Memory B cell (primary cell): ENCODE data around the gene BSPRY.

Experiments
- ATAC-seq: fragments of 150-1000 bp; cut with Tn5 transposase; 2 replicates; pipeline ENCODE4 v1.10.0; 2021; ENCODE audit warnings: low read depth, mild to moderate bottlenecking, moderate library complexity
- DNase-seq, 2 donors: peaks; one replicate each; pipeline ENCODE4 v3.0.0; 2022; ENCODE audit warnings: low spot score in 2 of 2
- H3K27ac Mint-ChIP-seq: one replicate; pipeline ENCODE4 v1.8.0; 2022; ENCODE audit warnings: mild to moderate bottlenecking, moderate library complexity, mixed read lengths
- H3K27me3 Mint-ChIP-seq: one replicate; pipeline ENCODE4 v1.8.0; 2022; ENCODE audit warnings: mixed read lengths
- H3K36me3 Mint-ChIP-seq: one replicate; pipeline ENCODE4 v1.8.0; 2022; ENCODE audit warnings: mild to moderate bottlenecking, mixed read lengths
- H3K4me1 Mint-ChIP-seq: one replicate; pipeline ENCODE4 v1.8.0; 2022; ENCODE audit warnings: mixed read lengths
- H3K4me3 Mint-ChIP-seq: one replicate; pipeline ENCODE4 v1.8.0; 2022; ENCODE audit warnings: mild to moderate bottlenecking, moderate library complexity, mixed read lengths
- H3K9me3 Mint-ChIP-seq: one replicate; pipeline ENCODE4 v1.8.0; 2022; ENCODE audit warnings: mixed read lengths

Gene BSPRY

GRCh38 chr9:113320051-113320450 lies 29.3 kb upstream of the BSPRY start:
- no peak for DNase-seq
- no peak overlapping the region for H3K4me3 Mint-ChIP-seq
- no peaks in the 10 kb centered on the region for H3K4me1 Mint-ChIP-seq
- no peaks in the 10 kb centered on the region for H3K9me3 Mint-ChIP-seq
- ATAC-seq: no peak
- no peak overlapping the region for H3K27ac Mint-ChIP-seq
- H3K36me3 Mint-ChIP-seq: no peaks in the 10 kb centered on the region
- peaks cover 3% of the 10 kb centered on the region for H3K27me3 Mint-ChIP-seq

- ATAC-seq: no peak
- Mint-ChIP-seq H3K9me3 (no peaks in the 10 kb centered on the region), H3K4me1 (no peaks in the 10 kb centered on the region), H3K27ac (no peak overlapping the region), H3K36me3 (no peaks in the 10 kb centered on the region), H3K27me3 (peaks cover 2% of the 10 kb centered on the region), H3K4me3 (no peak overlapping the region)
- no peak for DNase-seq
Measured at GRCh38 chr9:113322671-113323070, 26.7 kb upstream of the BSPRY start.

- Mint-ChIP-seq H3K4me3 (no peak overlapping the region), H3K27me3 (peaks cover 2% of the 10 kb centered on the region), H3K36me3 (no peaks in the 10 kb centered on the region), H3K27ac (no peak overlapping the region), H3K9me3 (no peaks in the 10 kb centered on the region), H3K4me1 (no peaks in the 10 kb centered on the region)
- ATAC-seq: no peak
- DNase-seq: no peak
Measured at GRCh38 chr9:113326230-113326629, 23.1 kb upstream of the BSPRY start.

GRCh38 chr9:113328045-113328782 lies 21.1 kb upstream of the BSPRY start:
- no peak overlapping the region for H3K4me3 Mint-ChIP-seq
- H3K27ac Mint-ChIP-seq: no peak overlapping the region
- H3K27me3 Mint-ChIP-seq: peaks cover 2% of the 10 kb centered on the region
- H3K9me3 Mint-ChIP-seq: no peaks in the 10 kb centered on the region
- DNase-seq: no peak
- H3K36me3 Mint-ChIP-seq: no peaks in the 10 kb centered on the region
- no peak for ATAC-seq
- no peaks in the 10 kb centered on the region for H3K4me1 Mint-ChIP-seq

- ATAC-seq (no peak), DNase-seq (no peak)
- Mint-ChIP-seq H3K36me3 (no peaks in the 10 kb centered on the region), H3K4me1 (no peaks in the 10 kb centered on the region), H3K9me3 (no peaks in the 10 kb centered on the region), H3K4me3 (no peak overlapping the region), H3K27me3 (peaks cover 2% of the 10 kb centered on the region), H3K27ac (no peak overlapping the region)
Measured at GRCh38 chr9:113331780-113332179, 17.6 kb upstream of the BSPRY start.

- Mint-ChIP-seq H3K27ac (no peak overlapping the region), H3K4me3 (no peak overlapping the region), H3K27me3 (no peaks in the 10 kb centered on the region), H3K4me1 (peaks cover 10% of the 10 kb centered on the region), H3K36me3 (no peaks in the 10 kb centered on the region), H3K9me3 (no peaks in the 10 kb centered on the region)
- ATAC-seq: no peak
- DNase-seq: no peak
Measured at GRCh38 chr9:113337714-113338113, 11.6 kb upstream of the BSPRY start.

- DNase-seq (peak; percentile 57 to 79), ATAC-seq (peak; percentile 95)
- Mint-ChIP-seq H3K27me3 (no peaks in the 10 kb centered on the region), H3K4me3 (peak within 1 kb of the TSS; percentile 84), H3K4me1 (peaks cover 10% of the 10 kb centered on the region), H3K36me3 (no peaks in the 10 kb centered on the region), H3K9me3 (no peaks in the 10 kb centered on the region), H3K27ac (no peak within 1 kb of the TSS)
Measured at GRCh38 chr9:113340011-113340699, 9.2 kb upstream of the BSPRY start, which contains the start of gene WDR31. Gene WDR31 (minus strand): TSS chr9:113340275. CDS start chr9:113332022, 8,253 bp downstream.

GRCh38 chr9:113341712-113342410 lies 7.5 kb upstream of the BSPRY start:
- Mint-ChIP-seq H3K4me3 (no peak overlapping the region), H3K27me3 (no peaks in the 10 kb centered on the region), H3K27ac (no peak overlapping the region), H3K9me3 (no peaks in the 10 kb centered on the region), H3K4me1 (peaks cover 10% of the 10 kb centered on the region), H3K36me3 (no peaks in the 10 kb centered on the region)
- no peak for ATAC-seq
- DNase-seq: no peak

- H3K4me3 Mint-ChIP-seq: no peak overlapping the region
- no peaks in the 10 kb centered on the region for H3K9me3 Mint-ChIP-seq
- no peak for DNase-seq
- H3K27me3 Mint-ChIP-seq: no peaks in the 10 kb centered on the region
- H3K36me3 Mint-ChIP-seq: no peaks in the 10 kb centered on the region
- H3K4me1 Mint-ChIP-seq: peaks cover 10% of the 10 kb centered on the region
- no peak overlapping the region for H3K27ac Mint-ChIP-seq
- no peak for ATAC-seq
Measured at GRCh38 chr9:113343732-113344231, 5.6 kb upstream of the BSPRY start.

GRCh38 chr9:113345190-113345589 lies 4.2 kb upstream of the BSPRY start:
- peaks cover 9% of the 10 kb centered on the region for H3K4me1 Mint-ChIP-seq
- H3K27ac Mint-ChIP-seq: no peak overlapping the region
- DNase-seq (no peak), ATAC-seq (no peak)
- H3K36me3 Mint-ChIP-seq: no peaks in the 10 kb centered on the region
- no peaks in the 10 kb centered on the region for H3K27me3 Mint-ChIP-seq
- H3K9me3 Mint-ChIP-seq: no peaks in the 10 kb centered on the region
- no peak overlapping the region for H3K4me3 Mint-ChIP-seq

GRCh38 chr9:113345671-113346070 lies 3.7 kb upstream of the BSPRY start:
- no peaks in the 10 kb centered on the region for H3K27me3 Mint-ChIP-seq
- no peak overlapping the region for H3K27ac Mint-ChIP-seq
- no peaks in the 10 kb centered on the region for H3K36me3 Mint-ChIP-seq
- H3K4me3 Mint-ChIP-seq: no peak overlapping the region
- H3K9me3 Mint-ChIP-seq: no peaks in the 10 kb centered on the region
- no peak for ATAC-seq
- DNase-seq: no peak
- H3K4me1 Mint-ChIP-seq: peaks cover 8% of the 10 kb centered on the region

- H3K4me3 Mint-ChIP-seq: peak overlapping the region; percentile 34
- H3K27me3 Mint-ChIP-seq: peaks cover 15% of the 10 kb centered on the region
- no peak for ATAC-seq
- no peaks in the 10 kb centered on the region for H3K36me3 Mint-ChIP-seq
- H3K9me3 Mint-ChIP-seq: no peaks in the 10 kb centered on the region
- DNase-seq: no peak
- H3K27ac Mint-ChIP-seq: no peak overlapping the region
- peaks cover 16% of the 10 kb centered on the region for H3K4me1 Mint-ChIP-seq
Measured at GRCh38 chr9:113348437-113348836, 904 bp upstream of the BSPRY start.

- DNase-seq (no peak), ATAC-seq (no peak)
- Mint-ChIP-seq H3K9me3 (no peaks in the 10 kb centered on the region), H3K36me3 (no peaks in the 10 kb centered on the region), H3K4me3 (peak overlapping the region; percentile 83), H3K27me3 (peaks cover 15% of the 10 kb centered on the region), H3K27ac (no peak overlapping the region), H3K4me1 (peaks cover 16% of the 10 kb centered on the region)
Measured at GRCh38 chr9:113349066-113349444, 286 bp upstream of the BSPRY start.

- no peak overlapping the region for H3K27ac Mint-ChIP-seq
- no peaks in the 10 kb centered on the region for H3K9me3 Mint-ChIP-seq
- H3K4me3 Mint-ChIP-seq: peak overlapping the region; percentile 78
- H3K36me3 Mint-ChIP-seq: no peaks in the 10 kb centered on the region
- DNase-seq (no peak), ATAC-seq (no peak)
- H3K27me3 Mint-ChIP-seq: peaks cover 15% of the 10 kb centered on the region
- peaks cover 16% of the 10 kb centered on the region for H3K4me1 Mint-ChIP-seq
Measured at GRCh38 chr9:113350107-113350661, 843 bp downstream of the BSPRY start.
